Mucosa of stomach (tissue), 1 donor: Measurements from ENCODE around the gene GABRG3.

Source experiments
- H3K27me3 ChIP-seq: one replicate; pipeline ENCODE4 v1.7.0; 2013; ENCODE audit warnings: mild to moderate bottlenecking, low read length; ENCODE audit not compliant: control insufficient read depth, insufficient read depth
- H3K36me3 ChIP-seq: one replicate; pipeline ENCODE4 v1.7.0; 2013; ENCODE audit warnings: low read length; ENCODE audit not compliant: control insufficient read depth, insufficient read depth
- H3K4me1 ChIP-seq: one replicate; pipeline ENCODE4 v1.7.0; 2013; ENCODE audit warnings: mild to moderate bottlenecking, low read length; ENCODE audit not compliant: control insufficient read depth, insufficient read depth
- H3K4me3 ChIP-seq: one replicate; pipeline ENCODE4 v1.7.0; 2013; ENCODE audit warnings: low read length
- H3K9ac ChIP-seq: one replicate; pipeline ENCODE4 v1.7.0; 2013; ENCODE audit warnings: mild to moderate bottlenecking, low read length, moderate library complexity
- H3K9me3 ChIP-seq: one replicate; pipeline ENCODE4 v1.7.0; 2013; ENCODE audit warnings: mild to moderate bottlenecking, low read length, moderate library complexity; ENCODE audit not compliant: control insufficient read depth
- donor health status: Pancreatic carcinoma.

Gene GABRG3

DNA sequence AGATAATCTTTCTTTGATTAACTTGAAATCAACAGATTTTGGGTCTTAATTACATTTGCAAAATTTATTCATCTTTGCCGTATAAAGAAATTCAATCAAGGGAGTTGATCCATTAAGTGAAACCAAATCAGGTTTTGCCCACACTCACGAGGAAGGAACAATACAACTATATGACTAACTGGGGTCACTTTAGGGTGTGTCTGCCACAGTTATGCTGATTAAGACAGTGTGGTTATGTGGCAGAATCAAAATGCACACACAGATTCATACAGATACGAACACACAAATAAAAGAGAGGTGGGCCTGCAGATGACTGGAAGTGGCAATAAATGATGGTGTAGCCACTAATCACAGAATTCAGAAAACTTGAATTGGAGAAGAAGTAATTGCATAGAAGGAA lies 543.5 kb downstream of the GABRG3 start:
- Histone ChIP-seq H3K27me3 (no peaks in the 10 kb centered on the region), H3K36me3 (no peaks in the 10 kb centered on the region), H3K4me3 (no peak overlapping the region), H3K4me1 (no peaks in the 10 kb centered on the region), H3K9me3 (no peaks in the 10 kb centered on the region), H3K9ac (no peak overlapping the region)

DNA sequence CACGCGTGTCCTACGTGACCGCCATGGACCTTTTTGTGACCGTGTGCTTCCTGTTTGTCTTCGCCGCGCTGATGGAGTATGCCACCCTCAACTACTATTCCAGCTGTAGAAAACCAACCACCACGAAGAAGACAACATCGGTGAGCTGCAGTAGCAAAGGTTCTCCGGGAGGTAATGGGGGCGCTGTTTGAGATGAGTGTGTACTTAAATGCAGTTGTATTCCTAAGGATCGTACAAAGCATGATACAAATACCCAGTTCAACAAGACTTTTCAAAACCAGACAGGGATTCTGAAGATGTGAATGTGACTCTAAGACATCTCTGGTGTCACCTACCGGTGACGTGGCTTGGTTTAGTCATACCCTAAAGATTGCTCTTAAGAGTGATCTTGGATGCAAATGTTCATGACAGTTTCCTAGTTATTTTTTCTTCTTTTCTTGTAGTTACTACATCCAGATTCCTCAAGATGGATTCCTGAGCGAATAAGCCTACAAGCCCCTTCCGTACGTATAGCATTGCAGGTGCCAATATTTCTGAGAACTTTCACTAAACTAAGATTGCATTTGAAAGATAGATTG lies 556.6 kb downstream of the GABRG3 start:
- Histone ChIP-seq H3K9ac (no peak overlapping the region), H3K36me3 (no peaks in the 10 kb centered on the region), H3K4me1 (no peaks in the 10 kb centered on the region), H3K27me3 (no peaks in the 10 kb centered on the region), H3K4me3 (no peak overlapping the region), H3K9me3 (no peaks in the 10 kb centered on the region)

- Histone ChIP-seq H3K9me3 (no peaks in the 10 kb centered on the region), H3K9ac (no peak overlapping the region), H3K36me3 (no peaks in the 10 kb centered on the region), H3K4me3 (no peak overlapping the region), H3K27me3 (no peaks in the 10 kb centered on the region), H3K4me1 (no peaks in the 10 kb centered on the region)
Observed at GRCh38 chr15:27529399-27529798, 558.4 kb downstream of the GABRG3 start.

DNA sequence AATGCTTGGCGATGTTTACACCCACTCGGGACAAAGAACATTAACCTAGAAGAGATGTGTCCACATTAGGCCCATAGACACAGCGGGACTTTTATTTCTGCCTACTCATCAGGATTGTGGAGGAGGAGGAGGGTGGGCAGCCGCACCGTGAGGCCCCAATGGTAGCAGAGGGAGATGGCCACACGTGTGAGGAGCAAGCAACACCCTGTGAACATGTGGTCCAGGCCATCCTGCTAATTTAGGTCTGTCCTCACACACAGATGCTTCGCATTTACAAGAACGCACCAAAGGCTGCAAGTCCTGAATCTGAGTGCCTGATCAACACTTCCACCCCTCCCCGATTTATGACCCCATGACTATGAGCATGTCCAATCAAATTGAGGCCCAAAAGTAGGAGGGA lies 560.0 kb downstream of the GABRG3 start:
- Histone ChIP-seq H3K9ac (no peak overlapping the region), H3K4me1 (no peaks in the 10 kb centered on the region), H3K27me3 (no peaks in the 10 kb centered on the region), H3K9me3 (no peaks in the 10 kb centered on the region), H3K36me3 (no peaks in the 10 kb centered on the region), H3K4me3 (no peak overlapping the region)

GRCh38 chr15:27532358-27532757 lies 561.4 kb downstream of the GABRG3 start:
- Histone ChIP-seq H3K27me3 (no peaks in the 10 kb centered on the region), H3K36me3 (no peaks in the 10 kb centered on the region), H3K4me1 (no peaks in the 10 kb centered on the region), H3K9ac (no peak overlapping the region), H3K4me3 (no peak overlapping the region), H3K9me3 (no peaks in the 10 kb centered on the region)

DNA sequence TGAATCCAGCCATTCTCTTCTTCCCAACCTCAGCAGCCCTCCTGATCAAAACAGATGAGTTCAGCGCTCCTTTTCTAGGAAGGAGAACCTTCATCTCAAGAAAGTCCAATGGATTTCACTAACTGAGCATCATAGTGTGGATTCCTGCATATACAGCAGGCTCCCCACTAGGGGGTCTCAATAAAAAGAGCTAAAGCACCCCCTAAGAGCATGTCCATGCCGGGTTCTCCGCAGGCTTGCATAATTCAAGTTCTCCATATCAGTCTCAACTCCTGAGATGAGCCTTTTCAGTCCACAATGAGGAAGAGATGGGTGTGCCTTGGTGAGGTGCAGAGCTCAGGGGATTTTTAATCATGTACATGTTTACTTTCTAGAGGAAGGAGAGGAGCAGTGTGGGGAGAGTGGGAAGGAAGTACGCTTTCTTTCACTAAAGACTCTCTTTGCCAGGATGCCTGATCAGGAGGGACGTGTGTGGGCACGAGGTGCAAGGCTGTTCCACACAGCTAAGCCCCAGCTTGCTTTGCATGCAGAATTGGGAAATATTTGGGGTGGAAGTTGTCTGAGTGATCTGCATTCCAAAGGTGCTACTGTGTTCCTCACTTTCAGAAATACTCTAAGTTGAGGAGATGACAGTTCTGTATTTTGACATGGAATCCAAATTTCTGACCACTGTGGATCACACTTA lies 564.6 kb downstream of the GABRG3 start:
- Histone ChIP-seq H3K9ac (no peak overlapping the region), H3K4me3 (no peak overlapping the region), H3K9me3 (no peaks in the 10 kb centered on the region)

DNA sequence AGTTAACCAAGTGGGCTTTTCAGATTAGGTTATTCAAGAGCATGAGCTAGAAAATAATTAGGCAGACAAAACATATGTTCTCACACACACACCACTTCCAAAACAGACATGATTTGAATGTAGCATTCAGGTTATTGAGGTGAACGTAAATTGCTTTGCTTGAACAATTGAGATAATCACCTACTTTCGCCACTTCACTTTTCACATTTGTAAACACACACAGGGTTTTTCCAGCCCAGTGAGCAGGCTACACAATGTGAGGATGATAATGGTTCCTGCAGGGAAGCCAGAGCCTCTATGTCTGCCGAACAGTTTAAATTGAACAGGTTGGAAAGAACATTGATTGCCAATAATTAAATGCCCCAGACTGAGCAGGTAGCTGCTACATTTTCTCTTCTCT lies 567.3 kb downstream of the GABRG3 start:
- H3K9me3 ChIP-seq = no peaks in the 10 kb centered on the region
- no peak overlapping the region for H3K4me3 ChIP-seq
- H3K36me3 ChIP-seq = no peaks in the 10 kb centered on the region

More for the DNA sequence above, 564.6 kb downstream of the GABRG3 start:
- H3K27me3 ChIP-seq = no peaks in the 10 kb centered on the region
- no peaks in the 10 kb centered on the region for H3K4me1 ChIP-seq
- H3K36me3 ChIP-seq = no peaks in the 10 kb centered on the region

DNA sequence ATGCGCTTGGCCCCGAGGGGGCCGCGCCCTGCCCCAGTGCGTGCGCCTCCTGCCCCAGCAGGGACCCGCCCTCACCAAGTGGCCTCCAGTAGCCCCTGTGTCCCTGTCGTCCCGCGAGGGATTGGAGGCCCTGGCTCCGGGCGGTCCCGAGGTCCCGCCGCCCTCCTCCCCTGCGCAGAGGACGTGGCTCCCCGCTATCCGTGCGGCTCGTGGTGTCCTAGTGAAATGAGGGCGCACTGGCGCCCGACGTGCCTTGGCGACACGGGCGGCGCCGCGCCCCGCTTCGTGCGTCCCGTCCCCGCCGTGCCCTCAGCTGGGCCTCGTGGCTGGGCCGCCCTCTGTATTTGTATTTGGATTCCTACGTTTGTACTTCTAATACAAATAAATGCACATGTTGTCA lies 570.6 kb downstream of the GABRG3 start:
- Histone ChIP-seq H3K36me3 (no peaks in the 10 kb centered on the region), H3K9ac (no peak overlapping the region), H3K4me3 (no peak overlapping the region), H3K4me1 (no peaks in the 10 kb centered on the region), H3K27me3 (no peaks in the 10 kb centered on the region), H3K9me3 (no peaks in the 10 kb centered on the region)

More for the DNA sequence above, 567.3 kb downstream of the GABRG3 start:
- no peaks in the 10 kb centered on the region for H3K4me1 ChIP-seq
- H3K27me3 ChIP-seq = no peaks in the 10 kb centered on the region
- H3K9ac ChIP-seq = no peak overlapping the region

GRCh38 chr15:27545494-27546255 lies 574.7 kb downstream of the GABRG3 start:
- H3K9ac ChIP-seq = no peak overlapping the region
- no peaks in the 10 kb centered on the region for H3K36me3 ChIP-seq
- no peak overlapping the region for H3K4me3 ChIP-seq
- no peaks in the 10 kb centered on the region for H3K27me3 ChIP-seq
- no peaks in the 10 kb centered on the region for H3K9me3 ChIP-seq
- H3K4me1 ChIP-seq = no peaks in the 10 kb centered on the region

- Histone ChIP-seq H3K27me3 (no peaks in the 10 kb centered on the region), H3K9me3 (no peaks in the 10 kb centered on the region), H3K4me3 (no peak overlapping the region), H3K4me1 (no peaks in the 10 kb centered on the region), H3K36me3 (no peaks in the 10 kb centered on the region), H3K9ac (no peak overlapping the region)
Observed at GRCh38 chr15:27549746-27550145, 578.8 kb downstream of the GABRG3 start.

- H3K9me3 ChIP-seq = no peaks in the 10 kb centered on the region
- no peaks in the 10 kb centered on the region for H3K36me3 ChIP-seq
- no peak overlapping the region for H3K4me3 ChIP-seq
- no peaks in the 10 kb centered on the region for H3K27me3 ChIP-seq
- no peak overlapping the region for H3K9ac ChIP-seq
- H3K4me1 ChIP-seq = no peaks in the 10 kb centered on the region
Observed at GRCh38 chr15:27550635-27551034, 579.7 kb downstream of the GABRG3 start.

GRCh38 chr15:27561816-27562215 lies 590.8 kb downstream of the GABRG3 start:
- no peaks in the 10 kb centered on the region for H3K9me3 ChIP-seq
- no peaks in the 10 kb centered on the region for H3K27me3 ChIP-seq
- H3K4me3 ChIP-seq = no peak overlapping the region

More at GRCh38 chr15:27561816-27562215, 590.8 kb downstream of the GABRG3 start:
- H3K4me1 ChIP-seq = no peaks in the 10 kb centered on the region
- H3K9ac ChIP-seq = no peak overlapping the region
- no peaks in the 10 kb centered on the region for H3K36me3 ChIP-seq
